HG03039 (cell line): ENCODE measurements around the gene MEAF6.

ENCODE experiments used
- ATAC-seq: cut with Tn5 transposase; IDR thresholded peaks from one replicate; pipeline ENCODE4 v1.9.1; 2021; ENCODE audit warnings: mild to moderate bottlenecking, moderate library complexity; ENCODE audit not compliant: unreplicated experiment

MEAF6 gene

GRCh38 chr1:37446874-37447273 is 67.7 kb downstream of the MEAF6 start:
- no peak for ATAC-seq

- no peak for ATAC-seq
Observed at GRCh38 chr1:37442644-37443043, 71.9 kb downstream of the MEAF6 start.
